Activated T-cell treated with anti-CD3 and anti-CD28 coated beads for 1 hour (primary cell): ENCODE data around the gene PCGF1.

ENCODE experiments used
- DNase-seq: peaks from one replicate; pipeline ENCODE4 v3.0.0-alpha.2; 2020; ENCODE audit warnings: low read depth

Gene PCGF1

GRCh38 chr2:74515271-74515980 lies 7.9 kb upstream of the PCGF1 start:
- no peak for DNase-seq

DNA sequence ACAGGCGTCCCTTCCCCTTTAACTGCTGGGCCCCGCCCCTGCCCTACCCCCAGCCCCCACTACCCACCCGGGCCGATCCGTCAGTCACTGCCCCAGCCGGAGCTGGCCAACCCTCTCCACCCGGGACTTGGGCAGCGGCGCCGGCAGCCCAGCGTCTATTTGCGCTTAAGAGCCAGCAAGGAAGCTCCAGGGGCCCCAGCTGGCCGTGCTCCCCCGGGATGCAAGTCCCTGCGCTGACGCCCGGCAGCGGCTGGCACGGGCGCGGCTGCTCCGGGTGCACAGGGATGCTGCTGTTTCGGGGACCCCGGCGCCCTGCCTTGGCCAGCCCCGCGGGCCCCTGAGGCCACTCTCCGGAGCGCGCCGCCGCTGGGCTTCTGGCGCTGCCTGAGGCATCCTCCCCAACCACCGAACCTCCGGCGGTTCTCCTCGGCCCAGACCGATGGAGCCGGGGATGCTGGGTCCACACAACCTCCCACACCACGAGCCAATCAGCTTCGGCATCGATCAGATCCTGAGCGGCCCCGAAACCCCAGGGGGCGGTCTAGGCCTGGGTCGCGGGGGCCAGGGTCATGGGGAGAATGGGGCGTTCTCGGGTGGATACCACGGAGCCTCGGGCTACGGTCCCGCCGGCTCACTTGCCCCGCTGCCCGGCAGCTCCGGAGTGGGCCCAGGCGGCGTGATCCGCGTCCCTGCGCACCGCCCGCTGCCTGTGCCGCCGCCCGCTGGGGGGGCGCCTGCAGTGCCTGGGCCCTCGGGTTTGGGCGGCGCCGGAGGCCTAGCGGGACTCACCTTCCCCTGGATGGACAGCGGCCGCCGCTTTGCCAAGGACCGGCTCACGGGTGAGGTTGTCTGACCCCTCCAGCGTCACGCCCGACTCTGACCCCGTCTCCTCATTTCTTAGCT lies 7.1 kb upstream of the PCGF1 start, which contains the start of gene TLX2:
TLX2 (plus strand) TSS at position 83 of the 903 bp plus-strand sequence; CDS start at position 440, 357 bp downstream.
- no peak for DNase-seq

DNA sequence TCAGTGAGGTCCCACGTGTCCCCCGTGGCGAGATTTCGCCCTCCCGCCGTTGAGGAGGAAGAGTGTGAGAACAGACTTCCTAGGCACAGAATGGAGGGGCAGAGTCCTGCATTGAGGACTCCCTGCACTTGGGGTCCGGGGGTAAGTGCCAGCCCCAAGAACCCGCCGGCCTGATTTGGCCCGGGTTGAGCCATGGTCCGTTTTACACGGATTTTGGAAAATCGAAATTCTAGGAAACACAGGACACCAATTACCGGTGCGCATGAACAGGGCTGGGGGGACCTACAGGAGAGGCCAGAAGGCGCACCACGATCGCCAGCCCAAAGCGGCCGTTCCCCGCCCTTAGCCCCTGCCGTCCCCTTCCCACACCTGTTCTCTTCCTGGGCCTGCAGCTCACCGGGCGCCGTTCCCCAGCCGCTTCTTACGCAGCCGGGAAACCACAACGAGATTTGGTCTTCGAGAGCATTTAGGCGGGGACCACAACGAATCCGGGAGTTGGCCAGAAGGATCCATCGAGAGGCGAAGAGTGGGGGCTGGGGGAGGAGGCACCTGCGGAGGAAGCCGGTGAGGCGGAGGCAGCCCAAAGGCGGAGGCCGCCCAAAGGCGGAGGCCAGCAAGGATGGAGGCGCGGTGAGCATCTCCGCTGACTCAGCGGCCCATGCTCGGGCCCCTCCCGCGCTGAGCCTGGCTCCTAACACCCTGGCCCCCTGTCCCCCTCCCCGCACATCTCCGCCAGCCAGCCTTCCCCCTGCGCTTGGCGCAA lies 6.3 kb upstream of the PCGF1 start:
- DNase-seq, result no peak

DNA sequence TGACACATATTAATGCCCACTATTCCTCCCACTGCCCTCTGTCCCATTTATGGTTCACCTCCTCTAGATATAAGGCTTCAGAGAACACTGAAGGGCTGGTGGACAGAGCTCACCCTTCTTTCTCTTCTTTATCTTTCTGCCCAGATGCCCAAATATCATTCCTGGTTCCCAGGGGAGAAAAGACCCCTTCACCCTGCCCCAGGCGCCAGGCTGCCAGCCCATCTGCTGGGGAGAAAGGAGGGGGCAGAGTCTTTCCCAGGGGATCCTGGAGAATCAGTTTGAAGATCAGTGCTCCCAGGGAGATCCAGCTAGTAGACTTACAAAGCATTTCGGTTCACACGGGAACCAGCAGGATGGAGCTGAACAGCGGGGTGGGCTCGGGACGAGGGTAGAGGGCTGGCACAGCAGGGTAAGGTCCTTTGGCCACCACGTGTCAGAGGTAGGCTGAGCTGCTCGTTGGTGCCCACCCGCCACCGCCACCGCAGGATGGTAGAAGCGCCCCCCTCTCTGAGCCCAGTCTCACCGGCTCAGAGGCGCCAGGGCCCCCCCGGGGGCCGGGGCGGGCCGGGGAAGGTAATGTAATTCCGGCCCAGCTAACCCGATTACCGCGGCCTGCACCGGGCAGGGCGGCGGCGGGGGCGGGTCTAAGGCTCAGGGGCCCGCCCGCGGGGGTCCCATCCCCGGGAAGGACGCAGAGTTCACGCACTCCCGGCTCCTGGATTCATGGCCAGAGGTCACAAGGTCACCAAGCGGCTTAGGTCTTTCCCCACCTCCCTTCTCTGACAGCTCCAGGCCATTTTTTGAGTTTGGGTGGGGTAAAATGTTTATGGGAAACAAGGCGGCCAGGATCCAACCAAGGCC lies 5.5 kb upstream of the PCGF1 start:
- DNase-seq, result no peak

GRCh38 chr2:74511104-74511989 lies 3.9 kb upstream of the PCGF1 start:
- no peak for DNase-seq

DNA sequence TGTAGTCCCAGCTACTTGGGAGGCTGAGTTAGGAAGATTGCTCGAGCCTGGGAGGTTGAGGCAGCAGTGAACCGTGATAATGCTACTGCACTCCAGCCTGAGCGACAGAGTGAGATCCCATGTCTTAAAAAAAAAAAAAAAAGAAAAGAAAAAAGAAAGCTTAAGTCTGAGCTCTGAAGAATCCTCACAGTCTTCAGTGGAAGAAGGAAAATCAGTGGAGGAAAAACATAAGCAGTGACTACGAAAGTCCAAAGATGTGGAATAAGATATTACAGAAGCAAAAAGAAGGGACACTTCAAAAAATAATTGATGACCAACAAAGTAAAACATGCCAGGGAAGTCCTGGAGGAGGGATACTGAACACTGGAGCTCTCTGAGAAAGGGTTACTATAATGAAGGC lies 2.8 kb upstream of the PCGF1 start:
- no peak for DNase-seq

DNA sequence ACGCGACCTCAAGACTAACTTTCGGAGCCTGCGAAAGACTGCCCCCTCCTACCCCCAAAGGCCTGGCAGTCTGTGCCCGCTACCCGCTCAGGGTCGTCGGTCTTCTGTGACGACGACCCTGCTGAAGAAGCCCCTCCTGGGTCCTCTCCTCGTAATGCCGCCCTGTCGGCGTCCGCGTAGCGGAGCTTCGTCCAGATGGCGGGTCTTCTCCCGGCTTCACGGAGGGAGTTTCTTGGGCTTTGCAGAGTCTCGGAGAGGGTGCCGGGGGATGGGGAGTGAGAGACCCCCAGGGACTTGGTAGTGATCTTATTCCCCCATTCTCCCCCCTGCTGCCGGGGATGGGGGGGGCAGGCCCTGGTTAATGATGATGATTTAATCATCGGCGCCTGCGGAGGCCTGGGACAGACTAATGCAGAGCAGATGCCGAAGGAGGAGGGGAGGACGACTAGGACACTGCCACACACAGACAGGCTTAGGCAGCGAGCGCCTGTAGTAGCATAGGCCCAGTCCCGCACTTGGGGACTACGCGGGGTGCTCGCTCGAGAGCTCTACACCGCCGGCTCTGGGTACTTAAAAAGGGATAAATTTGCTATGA lies 528 bp upstream of the PCGF1 start:
- DNase-seq, result no peak

- DNase-seq, result no peak
Measured at GRCh38 chr2:74505448-74506246, 1.8 kb downstream of the PCGF1 start.

DNA sequence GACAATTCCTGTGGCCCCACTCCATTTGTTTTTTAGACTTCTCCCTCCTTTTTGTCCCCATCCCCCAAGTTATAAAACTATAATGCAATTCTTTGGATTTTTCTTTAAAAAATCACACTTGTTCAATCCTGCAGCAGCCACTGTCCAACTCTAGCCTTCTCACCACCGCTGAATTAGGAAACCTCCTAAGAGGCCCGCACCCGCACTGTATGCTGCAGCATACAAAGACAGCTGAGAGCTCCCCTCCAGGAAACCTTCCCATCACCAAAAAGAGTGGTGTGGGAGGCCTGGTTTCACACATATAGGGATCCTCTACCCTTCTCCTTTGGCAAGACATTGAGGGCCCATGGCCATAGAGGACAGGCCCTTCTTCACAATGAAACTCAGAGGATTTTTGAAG lies 2.9 kb downstream of the PCGF1 start:
- no peak for DNase-seq

- DNase-seq, result no peak
Measured at GRCh38 chr2:74503506-74504475, 3.7 kb downstream of the PCGF1 start.

DNA sequence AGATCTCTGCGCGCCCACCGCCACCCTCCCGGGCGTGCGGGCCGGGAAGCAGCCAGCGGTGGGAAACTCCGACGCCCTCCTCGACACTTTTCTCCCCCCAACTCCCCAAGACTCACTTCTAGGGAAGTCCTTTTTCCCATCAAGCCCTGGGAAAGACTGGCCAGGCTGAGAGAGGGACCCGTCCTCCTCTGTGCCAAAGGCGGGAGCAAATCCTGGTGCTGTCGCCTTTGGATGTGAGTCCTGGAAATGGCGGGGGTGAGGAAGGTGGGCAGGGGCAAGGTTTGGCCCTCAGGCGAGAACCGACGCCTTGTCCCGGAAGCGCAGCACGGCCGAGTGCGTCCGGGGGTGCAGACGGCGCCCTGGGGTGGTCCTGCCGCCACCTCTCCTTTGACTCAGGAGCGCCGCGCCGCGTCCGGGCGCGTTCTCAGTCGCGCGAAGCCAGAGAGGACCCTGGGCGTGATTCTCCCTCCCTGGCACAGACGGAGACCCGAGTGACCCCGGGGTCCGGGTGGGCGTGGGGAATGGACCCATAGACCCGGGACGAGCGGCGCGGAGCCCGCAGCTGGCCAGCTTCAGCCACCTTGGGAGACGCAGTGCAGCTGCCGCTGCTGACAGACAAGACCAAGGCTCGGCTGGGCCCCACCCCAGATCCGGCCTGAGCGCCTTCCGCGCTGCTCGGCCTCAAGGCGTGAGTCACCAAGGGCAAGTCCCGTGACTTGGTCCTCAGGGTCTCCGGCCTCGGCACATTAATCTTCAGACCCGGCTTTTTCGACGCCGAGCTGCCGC lies 4.6 kb downstream of the PCGF1 start:
- no peak for DNase-seq

GRCh38 chr2:74502147-74502719 lies 5.3 kb downstream of the PCGF1 start:
- DNase-seq, result no peak

DNA sequence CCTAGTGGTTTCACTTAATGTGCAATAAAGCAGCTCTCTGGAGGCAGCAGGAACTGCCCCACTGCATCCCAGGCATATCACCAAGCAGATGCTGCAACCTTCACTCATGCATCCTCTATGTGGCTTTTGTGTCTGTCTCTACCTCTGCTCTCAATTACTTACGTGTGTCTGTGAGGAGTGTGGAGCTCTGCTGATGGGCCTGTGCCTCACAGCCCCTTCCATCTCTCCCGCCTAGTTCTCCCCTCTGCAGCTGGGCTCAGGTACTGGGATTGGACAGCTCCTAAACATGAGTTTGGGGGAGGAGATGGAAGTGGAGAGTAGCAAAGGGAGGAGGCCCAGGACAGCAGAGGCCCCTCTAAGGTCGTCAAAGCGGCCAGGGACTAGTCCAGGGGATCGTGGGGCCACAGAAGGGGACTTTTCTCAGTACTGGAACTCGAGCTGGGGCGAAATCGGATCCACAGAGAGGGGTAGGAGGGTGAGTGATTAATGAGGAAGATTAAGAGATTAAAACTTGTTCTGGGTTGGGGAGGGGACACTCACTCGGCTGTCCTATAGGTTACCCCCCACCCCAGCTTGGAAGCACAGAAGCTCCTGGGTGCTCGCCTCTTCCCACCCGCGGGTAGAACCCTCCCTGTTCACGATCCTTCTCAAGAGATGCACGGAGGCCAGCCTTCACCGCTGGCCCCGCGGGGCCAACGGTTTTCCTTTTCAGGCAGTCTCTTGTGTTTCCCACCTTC lies 6.0 kb downstream of the PCGF1 start:
- no peak for DNase-seq

- no peak for DNase-seq
Measured at GRCh38 chr2:74500578-74500946, 6.9 kb downstream of the PCGF1 start.

GRCh38 chr2:74499940-74500577 lies 7.4 kb downstream of the PCGF1 start:
- no peak for DNase-seq
